ENCODE results near the gene HMX1.

HMX1 gene

GRCh38 chr4:8838961-8839431 is 32.6 kb downstream of the HMX1 start:
- DNase-seq, result no peak

DNA sequence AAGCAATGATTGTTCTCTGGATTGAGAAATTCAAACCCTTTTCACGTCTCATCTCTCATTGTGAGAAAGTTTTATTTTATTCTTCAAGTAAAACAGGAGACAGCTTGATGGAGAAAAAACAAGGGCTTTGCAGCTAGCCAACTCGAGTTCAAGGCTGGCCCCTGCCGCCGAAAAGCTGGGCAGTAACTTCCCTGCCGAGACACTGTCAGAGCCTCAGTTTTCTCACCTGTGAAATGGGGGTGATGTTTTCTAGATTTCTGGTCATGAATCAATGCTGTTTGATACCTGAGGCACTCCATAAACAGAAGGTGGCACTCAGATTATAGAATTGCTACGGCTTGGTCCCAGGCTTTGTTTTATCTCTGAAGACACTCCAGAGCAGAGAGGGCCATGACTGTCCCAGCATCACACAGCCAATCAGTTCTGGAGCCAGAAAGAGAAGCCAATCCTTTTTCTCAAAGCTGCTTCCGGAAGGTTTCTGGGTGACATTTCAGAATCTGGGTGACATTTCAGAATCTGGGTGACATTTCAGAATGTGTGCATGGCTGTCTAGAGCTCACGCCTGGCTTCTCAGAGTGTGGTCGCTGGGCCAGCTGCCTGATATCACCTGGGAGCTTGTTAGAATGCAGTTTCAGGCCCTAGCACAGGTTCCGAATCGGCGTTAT is 33.2 kb downstream of the HMX1 start:
- no peak for DNase-seq

GRCh38 chr4:8837181-8837841 is 34.3 kb downstream of the HMX1 start:
- no peak for DNase-seq

- DNase-seq, result no peak
These were observed 34.9 kb downstream of the HMX1 start for GRCh38 chr4:8836664-8837171.

GRCh38 chr4:8835521-8836365 is 35.9 kb downstream of the HMX1 start:
- no peak for DNase-seq

DNA sequence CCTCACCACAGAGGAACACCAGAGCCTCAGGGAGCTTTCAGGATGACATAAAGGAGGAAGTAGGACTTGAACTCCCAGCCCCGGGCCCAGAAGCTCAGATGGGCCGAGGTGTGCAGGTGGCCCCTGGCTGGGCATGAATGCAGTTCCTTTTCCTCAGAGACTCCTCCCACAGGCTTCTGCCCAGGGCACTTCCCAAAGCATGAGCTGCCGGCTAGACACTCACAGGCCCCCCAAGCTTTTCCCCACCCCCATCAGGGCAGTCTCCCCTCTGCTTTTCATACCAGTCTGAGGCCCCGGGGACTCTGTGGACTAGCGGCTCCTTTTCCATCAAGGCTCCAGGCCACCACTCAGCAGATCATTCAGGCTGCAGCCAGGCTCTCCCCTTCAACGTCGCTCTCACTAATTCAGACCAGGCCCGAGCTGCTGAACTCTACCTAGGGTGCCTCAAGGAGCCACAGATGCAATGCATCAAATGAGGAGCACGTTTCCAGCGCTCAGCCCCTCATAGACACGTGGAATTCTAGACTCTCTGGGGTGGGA is 36.9 kb downstream of the HMX1 start:
- DNase-seq, result no peak

DNA sequence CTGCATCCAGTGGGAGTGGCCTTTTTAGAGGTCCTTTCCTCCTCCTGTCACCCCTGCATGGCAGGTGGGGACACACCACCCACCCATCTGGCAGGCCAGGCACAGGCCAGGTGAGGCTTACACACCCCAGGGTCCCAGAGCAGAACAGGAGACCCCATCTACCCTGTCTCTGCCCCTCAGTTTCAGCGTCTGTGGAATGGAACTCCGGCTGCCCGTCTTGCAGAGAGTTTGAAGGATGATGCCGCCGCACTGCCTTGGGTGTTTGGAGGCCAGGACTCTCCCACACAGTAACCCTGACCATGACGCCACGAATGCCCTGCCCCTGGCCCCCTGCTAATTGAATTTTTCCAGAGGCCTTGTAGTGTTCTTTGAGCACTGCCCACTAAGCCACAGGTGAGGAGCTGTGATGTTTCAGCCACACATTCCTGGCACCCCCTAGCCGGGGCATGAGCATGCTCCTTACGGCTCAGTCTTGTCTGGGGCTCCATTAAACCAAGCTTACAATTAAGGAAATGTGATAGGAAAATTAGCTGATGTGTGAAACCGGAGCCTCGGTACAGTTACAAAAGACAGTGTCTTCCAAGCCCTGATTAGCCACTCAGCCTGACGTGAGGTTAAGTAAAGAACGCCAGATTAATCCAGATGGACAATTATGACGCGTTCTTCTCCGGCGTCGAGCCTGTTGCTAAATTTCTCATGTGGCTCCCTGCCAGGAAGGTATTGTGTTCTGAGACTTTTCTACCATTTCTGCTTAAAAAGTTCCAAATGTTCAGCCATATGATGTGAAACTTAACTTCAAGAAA is 39.3 kb downstream of the HMX1 start:
- DNase-seq, result no peak

DNA sequence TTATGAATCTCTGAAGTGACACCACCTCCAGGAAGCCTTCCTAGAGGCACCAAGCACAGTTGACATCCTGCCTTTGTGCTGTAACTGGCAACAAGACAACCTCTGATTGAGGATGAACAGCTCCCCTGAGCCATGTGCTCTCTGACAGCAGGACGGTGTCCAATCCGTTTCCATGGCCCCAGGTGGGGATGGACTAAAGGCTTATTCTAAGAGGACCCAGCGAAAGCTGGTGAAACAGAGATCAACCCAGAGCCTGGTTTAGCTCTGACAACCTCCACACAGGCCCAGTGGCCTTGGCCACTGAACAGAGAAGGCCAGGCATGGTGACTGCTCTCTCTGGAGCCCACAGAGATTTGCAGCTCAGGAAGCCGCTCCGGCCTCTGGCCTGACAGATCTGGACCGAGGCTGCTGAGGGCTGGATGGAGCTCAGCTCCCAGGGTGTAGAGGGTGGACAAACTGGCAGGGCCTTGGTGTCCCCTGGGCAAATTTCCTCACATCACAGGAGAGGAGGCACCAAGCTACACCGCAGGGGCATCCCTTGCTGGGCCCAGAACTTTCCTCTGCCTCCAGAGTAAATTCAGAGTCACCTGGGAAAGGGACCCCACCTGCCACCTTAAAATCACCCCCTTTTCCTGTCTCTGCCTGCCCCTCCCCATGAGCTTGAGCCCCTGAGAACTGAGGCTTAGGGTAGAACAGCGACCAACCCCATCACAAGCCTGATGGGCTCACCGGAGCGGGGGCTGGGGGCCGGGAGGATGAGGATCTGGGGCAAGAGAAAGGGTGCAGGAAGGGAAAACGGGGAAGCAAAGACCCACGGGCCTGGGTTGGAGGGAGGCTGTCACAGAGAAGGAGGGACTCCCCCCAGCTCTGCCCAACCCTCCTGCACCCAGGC is 40.2 kb downstream of the HMX1 start:
- DNase-seq, result no peak

- DNase-seq, result no peak
These were observed 40.9 kb downstream of the HMX1 start for GRCh38 chr4:8830611-8831200.

DNA sequence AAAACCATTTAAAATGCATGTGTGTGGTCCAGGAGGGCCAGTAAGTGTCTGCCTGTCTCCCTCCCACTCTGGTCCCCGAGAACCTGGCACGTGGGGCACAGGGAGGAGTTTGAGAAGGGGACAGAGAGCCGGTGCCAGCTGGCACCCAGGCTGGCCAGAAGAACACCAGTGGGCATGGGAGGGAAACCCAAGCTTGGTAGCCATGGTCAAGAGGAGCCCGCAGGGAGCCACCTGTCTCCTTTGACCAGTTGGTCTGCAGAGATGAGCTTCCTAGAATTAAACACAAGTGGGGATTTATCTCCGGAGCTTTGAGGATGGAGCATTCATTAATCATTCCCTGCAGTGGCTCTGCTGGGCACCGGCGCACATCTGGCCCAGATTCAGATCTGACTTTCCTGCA is 41.6 kb downstream of the HMX1 start:
- DNase-seq, result no peak

GRCh38 chr4:8829584-8829983 is 42.1 kb downstream of the HMX1 start:
- no peak for DNase-seq

- no peak for DNase-seq
These were observed 42.8 kb downstream of the HMX1 start for GRCh38 chr4:8828869-8829268.

- no peak for DNase-seq
These were observed 50.3 kb downstream of the HMX1 start for GRCh38 chr4:8821151-8821950.

- DNase-seq, result no peak
These were observed 51.2 kb downstream of the HMX1 start for GRCh38 chr4:8820178-8821102.

- no peak for DNase-seq
These were observed 52.0 kb downstream of the HMX1 start for GRCh38 chr4:8819473-8820177.

GRCh38 chr4:8819019-8819418 is 52.6 kb downstream of the HMX1 start:
- DNase-seq, result no peak

DNA sequence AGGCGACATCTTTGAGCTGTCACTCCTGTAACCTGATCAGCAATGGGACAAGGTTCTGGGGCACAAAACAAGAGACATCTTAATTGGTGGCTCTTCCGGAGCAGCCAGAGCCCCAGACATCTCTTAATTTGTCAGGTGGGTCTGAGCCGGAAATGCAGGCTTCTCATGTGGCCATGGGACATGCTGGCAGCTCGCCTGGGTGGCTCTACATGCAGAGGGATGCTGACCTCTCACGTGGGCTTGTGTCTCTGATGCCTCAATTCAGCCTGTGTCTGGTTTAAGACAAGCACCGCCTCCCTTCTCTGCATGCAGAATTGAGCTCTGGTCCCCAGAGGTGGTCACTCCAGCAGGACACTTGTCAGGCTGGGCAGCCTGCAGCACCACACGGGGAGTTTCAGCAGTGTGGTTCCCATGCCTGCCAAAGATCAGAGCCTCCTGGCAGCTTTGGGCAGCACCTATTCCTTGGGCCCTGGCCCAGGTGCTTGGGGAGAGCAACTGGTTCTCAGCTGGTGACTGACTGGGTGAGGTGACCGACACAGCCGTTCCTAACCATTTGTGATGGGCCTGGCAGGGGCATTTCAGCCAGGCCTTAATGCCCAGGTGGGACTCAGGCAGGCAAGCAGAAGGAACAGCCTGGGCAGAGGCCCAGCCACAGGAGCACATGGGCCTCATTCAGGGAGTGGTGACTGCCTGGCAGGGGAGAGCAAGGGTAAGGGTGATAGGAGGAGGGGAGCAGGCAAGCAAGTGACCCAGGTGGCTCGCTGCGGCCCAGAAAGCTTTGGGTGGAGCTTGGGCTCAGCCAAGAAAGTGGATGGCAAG is 53.4 kb downstream of the HMX1 start:
- DNase-seq, result no peak

GRCh38 chr4:8817813-8818062 is 53.9 kb downstream of the HMX1 start:
- DNase-seq, result no peak
